OCI-LY7 (cell line): ENCODE data around the gene F7. TPM values are rescaled to one million over a fixed set of nuclear protein-coding genes. Genes with fewer than 3 reads are reported as not detected.
"Not testable (repeated sequence)": the region's sequence is repeated elsewhere in the genome, so short reads cannot be mapped to it uniquely, and the experiment has no call there.

ENCODE experiments used
- BruUV-seq: library from RNA; stranded (reverse); fragments of 400-500 nt; replicated peaks from 2 replicates; lab custom pipeline; 2021; lab: Mats Ljungman, UMichigan
- CTCF ChIA-PET: fragments of 300-600 bp; sonication (Branson Sonifier 250); formaldehyde crosslinking; loops from one replicate; lab custom pipeline; 2022; ENCODE audit warnings: antibody characterized with exemption; ENCODE audit not compliant: unreplicated experiment; lab: Charles Lee
- POLR2A ChIA-PET: fragments of 300-600 bp; sonication (Branson Sonifier 250); formaldehyde crosslinking; loops from one replicate; lab custom pipeline; 2022; ENCODE audit warnings: antibody characterized with exemption; lab: Charles Lee
- DNase-seq: peaks from one replicate; pipeline ENCODE4 v3.0.0-alpha.2; 2015; ENCODE audit warnings: low spot score
- H2AFZ ChIP-seq: fragments of 200-600 bp; sonication (generic), shearing (Covaris generic); 2 replicates; pipeline ENCODE4 v1.6.1; 2014; ENCODE audit warnings: mild to moderate bottlenecking, antibody characterized with exemption, low read length, moderate library complexity
- H3K27ac ChIP-seq: fragments of 200-600 bp; sonication (generic); 2 replicates; pipeline ENCODE4 v1.5.1; 2014; ENCODE audit warnings: mixed run types, low read depth, mild to moderate bottlenecking, moderate library complexity, low read length, inconsistent platforms; ENCODE audit not compliant: poor library complexity, severe bottlenecking
- H3K36me3 ChIP-seq: fragments of 200-600 bp; sonication (generic); 2 replicates; pipeline ENCODE4 v1.6.1; 2014; ENCODE audit warnings: mild to moderate bottlenecking, antibody characterized with exemption, low read length, moderate library complexity, mixed read lengths; ENCODE audit not compliant: insufficient read depth
- H3K4me1 ChIP-seq: fragments of 200-600 bp; sonication (generic); 2 replicates; pipeline ENCODE4 v1.5.1; 2014; ENCODE audit warnings: mild to moderate bottlenecking, low read length; ENCODE audit not compliant: insufficient read depth, poor library complexity, severe bottlenecking
- H3K4me2 ChIP-seq: fragments of 200-600 bp; sonication (generic); 2 replicates; pipeline ENCODE4 v1.6.1; 2014; ENCODE audit warnings: mild to moderate bottlenecking, low read length
- H3K4me3 ChIP-seq: fragments of 200-600 bp; sonication (generic); 2 replicates; pipeline ENCODE4 v1.5.1; 2014; ENCODE audit warnings: mild to moderate bottlenecking, low read depth, low read length; ENCODE audit not compliant: poor library complexity, severe bottlenecking
- H3K79me2 ChIP-seq: fragments of 200-600 bp; sonication (generic); 2 replicates; pipeline ENCODE4 v1.6.1; 2016; ENCODE audit warnings: low read depth, mild to moderate bottlenecking, low read length, moderate library complexity, mixed read lengths; ENCODE audit not compliant: insufficient read depth
- H3K9me2 ChIP-seq: fragments of 200-600 bp; sonication (generic); 2 replicates; pipeline ENCODE4 v1.6.1; 2016; ENCODE audit warnings: mild to moderate bottlenecking, low read length, mixed read lengths; ENCODE audit not compliant: insufficient read depth
- H3K9me3 ChIP-seq: fragments of 200-600 bp; sonication (generic); 2 replicates; pipeline ENCODE4 v1.6.1; 2014; ENCODE audit warnings: mild to moderate bottlenecking, mixed run types, low read length, mixed read lengths
- H4K20me1 ChIP-seq: fragments of 200-600 bp; sonication (generic); 2 replicates; pipeline ENCODE4 v1.6.1; 2014; ENCODE audit warnings: mild to moderate bottlenecking, antibody characterized with exemption, low read length, moderate library complexity, mixed read lengths; ENCODE audit not compliant: insufficient read depth
- CTCF ChIP-seq: fragments of 200-600 bp; sonication (generic); conservative IDR thresholded peaks from 2 replicates; pipeline ENCODE4 v1.5.1; 2014; ENCODE audit warnings: mild to moderate bottlenecking, antibody characterized with exemption, low read length, moderate library complexity, mixed read lengths
- EZH2phosphoT487 ChIP-seq: fragments of 200-600 bp; sonication (generic); IDR thresholded peaks from 2 replicates; pipeline ENCODE4 v1.6.1; 2018; ENCODE audit warnings: low read depth, borderline replicate concordance, mild to moderate bottlenecking, mixed run types, antibody characterized with exemption, low read length, moderate library complexity, mixed read lengths
- intact Hi-C: fragments of 100-400 bp; cut with micrococcal nuclease; formaldehyde crosslinking; loops from one replicate; pipeline ENCODE4 v1.10.0; 2022; ENCODE audit not compliant: unreplicated experiment
- total RNA-seq, 2 experiments: library from RNA; depleted of rRNA in 1 of 2; stranded (reverse); fragments of >200 nt in 1 of 2; shearing (Covaris generic) in 1 of 2; gene quantifications; 2 replicates each; pipeline ENCODE4 v1.2.3, GENCODE V29; 2014 to 2022

Gene F7
- total RNA-seq, 2 experiments from 2014 or later = not detected

- Histone ChIP-seq H3K79me2 (no peaks in the 10 kb centered on the region), H3K36me3 (no peaks in the 10 kb centered on the region), H3K4me2 (no peak overlapping the region), H3K4me3 (no peak overlapping the region), H3K9me2 (no peaks in the 10 kb centered on the region), H3K27ac (no peak overlapping the region), H3K9me3 (no peaks in the 10 kb centered on the region), H4K20me1 (no peaks in the 10 kb centered on the region), H3K4me1 (no peaks in the 10 kb centered on the region), H2AFZ (no peak overlapping the region)
- ChIA-PET POLR2A (no interaction called here), CTCF (no interaction called here)
- intact Hi-C loops = no loop called here
- no peak for DNase-seq
- BruUV-seq = no TSS peak
- TF ChIP-seq CTCF = no peak
- TF ChIP-seq EZH2phosphoT487 = no peak
Observed at GRCh38 chr13:113077953-113078901, 27.4 kb upstream of the F7 start.

GRCh38 chr13:113078902-113079780, 26.4 kb upstream of the F7 start:
- H3K79me2 ChIP-seq = no peaks in the 10 kb centered on the region
- no TSS peak for BruUV-seq
- intact Hi-C loops = no loop called here
- POLR2A ChIA-PET = no interaction called here
- no peaks in the 10 kb centered on the region for H3K9me2 ChIP-seq
- no peak overlapping the region for H3K4me2 ChIP-seq
- H4K20me1 ChIP-seq = no peaks in the 10 kb centered on the region
- H3K4me1 ChIP-seq = no peaks in the 10 kb centered on the region
- no peak overlapping the region for H3K27ac ChIP-seq
- no peaks in the 10 kb centered on the region for H3K36me3 ChIP-seq
- CTCF ChIA-PET = no interaction called here
- H3K9me3 ChIP-seq = no peaks in the 10 kb centered on the region
- H3K4me3 ChIP-seq = no peak overlapping the region
- TF ChIP-seq CTCF = no peak
- TF ChIP-seq EZH2phosphoT487 = no peak
- no peak for DNase-seq
- H2AFZ ChIP-seq = no peak overlapping the region

- H3K4me2 ChIP-seq, H3K9me2 ChIP-seq, H3K36me3 ChIP-seq, H3K79me2 ChIP-seq, CTCF ChIA-PET, H3K4me1 ChIP-seq, POLR2A ChIA-PET, H2AFZ ChIP-seq, DNase-seq, BruUV-seq, intact Hi-C loops, H3K27ac ChIP-seq, H4K20me1 ChIP-seq, H3K9me3 ChIP-seq, H3K4me3 ChIP-seq: not testable (repeated sequence)
Observed at GRCh38 chr13:113079781-113080080, 25.9 kb upstream of the F7 start.
